Naive thymus-derived CD4-positive, alpha-beta T cell (primary cell): ENCODE data around the gene RBM14. TPM values are rescaled to one million over a fixed set of nuclear protein-coding genes. Genes with fewer than 3 reads are reported as not detected.
"Not testable (repeated sequence)": the region's sequence is repeated elsewhere in the genome, so short reads cannot be mapped to it uniquely, and the experiment has no call there.

Experiments
- ATAC-seq: fragments of 150-1000 bp; cut with Tn5 transposase; 2 replicates; pipeline ENCODE4 v1.10.0; 2021; ENCODE audit warnings: mild to moderate bottlenecking, moderate library complexity
- CTCF ChIA-PET: fragments of 350-600 bp; sonication (Branson Sonifier 250); formaldehyde crosslinking; loops from one replicate; lab custom pipeline; 2021; ENCODE audit warnings: antibody characterized with exemption; lab: Charles Lee
- POLR2A ChIA-PET: fragments of 350-600 bp; sonication (Branson Sonifier 250); formaldehyde crosslinking; loops from one replicate; lab custom pipeline; 2021; ENCODE audit warnings: antibody characterized with exemption, inconsistent platforms; lab: Charles Lee
- DNase-seq, 9 donors: peaks; one replicate each; pipeline versions ENCODE4 v3.0.0 to v3.0.0-alpha.2; 2020 to 2022; ENCODE audit warnings: mixed read lengths in 1 of 9
- H3K27ac ChIP-seq: one replicate; pipeline ENCODE4 v1.7.0; 2013; ENCODE audit warnings: mild to moderate bottlenecking, low read depth, low read length, moderate library complexity
- H3K27me3 ChIP-seq, 2 donors: one replicate each; pipeline ENCODE4 v1.7.0; 2013; ENCODE audit warnings: low read length in 2 of 2, mild to moderate bottlenecking in 2 of 2, moderate library complexity in 2 of 2; ENCODE audit not compliant: control insufficient read depth in 2 of 2, insufficient read depth in 2 of 2
- H3K36me3 ChIP-seq, 3 experiments: 1 replicate in 2 of 3; 2 replicates in 1 of 3; pipeline ENCODE4 v1.7.0; 2013; ENCODE audit warnings: low read length in 3 of 3, mild to moderate bottlenecking in 3 of 3, moderate library complexity in 1 of 3; ENCODE audit not compliant: insufficient read depth in 3 of 3, control insufficient read depth in 2 of 3
- H3K4me1 ChIP-seq, 2 donors: one replicate each; pipeline ENCODE4 v1.7.0; 2013; ENCODE audit warnings: low read length in 2 of 2, mild to moderate bottlenecking in 2 of 2, moderate library complexity in 1 of 2; ENCODE audit not compliant: control insufficient read depth in 2 of 2, insufficient read depth in 2 of 2
- H3K4me3 ChIP-seq: 2 replicates; pipeline ENCODE4 v1.7.0; 2013; ENCODE audit warnings: mild to moderate bottlenecking, low read length
- H3K9me3 ChIP-seq, 3 experiments: 1 replicate in 2 of 3; 2 replicates in 1 of 3; pipeline ENCODE4 v1.7.0; 2013; ENCODE audit warnings: low read length in 3 of 3; ENCODE audit not compliant: control insufficient read depth in 2 of 3
- H3K27ac Mint-ChIP-seq, 9 donors: one replicate each; pipeline ENCODE4 v1.8.0; 2020 to 2022; ENCODE audit warnings: mixed read lengths in 9 of 9, mild to moderate bottlenecking in 8 of 9, moderate library complexity in 5 of 9, inconsistent platforms in 2 of 9
- H3K27me3 Mint-ChIP-seq, 5 donors: one replicate each; pipeline ENCODE4 v1.8.0; 2021 to 2022; ENCODE audit warnings: mixed read lengths in 5 of 5, mild to moderate bottlenecking in 1 of 5
- H3K36me3 Mint-ChIP-seq, 5 donors: one replicate each; pipeline ENCODE4 v1.8.0; 2020 to 2022; ENCODE audit warnings: mixed read lengths in 5 of 5, mild to moderate bottlenecking in 3 of 5, inconsistent platforms in 1 of 5
- H3K4me1 Mint-ChIP-seq, 7 donors: one replicate each; pipeline ENCODE4 v1.8.0; 2020 to 2022; ENCODE audit warnings: mixed read lengths in 7 of 7, mild to moderate bottlenecking in 3 of 7, inconsistent platforms in 1 of 7
- H3K4me3 Mint-ChIP-seq, 10 donors: one replicate each; pipeline ENCODE4 v1.8.0; 2020 to 2022; ENCODE audit warnings: mild to moderate bottlenecking in 10 of 10, mixed read lengths in 10 of 10, moderate library complexity in 6 of 10, inconsistent platforms in 2 of 10
- H3K9me3 Mint-ChIP-seq, 11 donors: one replicate each; pipeline ENCODE4 v1.8.0; 2020 to 2022; ENCODE audit warnings: mixed read lengths in 11 of 11, mild to moderate bottlenecking in 4 of 11, inconsistent platforms in 1 of 11, moderate library complexity in 1 of 11
- intact Hi-C, 2 donors: fragments of 100-400 bp; cut with micrococcal nuclease; formaldehyde crosslinking; loops; one replicate each; pipeline ENCODE4 v1.15.1; 2023
- polyA plus RNA-seq, 2 donors: library from polyadenylated mRNA; unstranded; fragments of 300-500 nt; fragmentation: Illumina TruSeq; gene quantifications; one replicate each; pipeline ENCODE4 v1.2.3, GENCODE V29; 2021
- total RNA-seq, 6 experiments: library from RNA in 5 of 6; stranded (reverse) in 5 of 6; gene quantifications; 1 replicate in 5 of 6; 2 replicates in 1 of 6; pipeline ENCODE4 v1.2.3 and lab custom pipeline; 2021 to 2026

RBM14 gene
- total and polyA plus RNA-seq, 7 experiments from 2014 or later = 76.9 to 543 (median 188) TPM

DNA sequence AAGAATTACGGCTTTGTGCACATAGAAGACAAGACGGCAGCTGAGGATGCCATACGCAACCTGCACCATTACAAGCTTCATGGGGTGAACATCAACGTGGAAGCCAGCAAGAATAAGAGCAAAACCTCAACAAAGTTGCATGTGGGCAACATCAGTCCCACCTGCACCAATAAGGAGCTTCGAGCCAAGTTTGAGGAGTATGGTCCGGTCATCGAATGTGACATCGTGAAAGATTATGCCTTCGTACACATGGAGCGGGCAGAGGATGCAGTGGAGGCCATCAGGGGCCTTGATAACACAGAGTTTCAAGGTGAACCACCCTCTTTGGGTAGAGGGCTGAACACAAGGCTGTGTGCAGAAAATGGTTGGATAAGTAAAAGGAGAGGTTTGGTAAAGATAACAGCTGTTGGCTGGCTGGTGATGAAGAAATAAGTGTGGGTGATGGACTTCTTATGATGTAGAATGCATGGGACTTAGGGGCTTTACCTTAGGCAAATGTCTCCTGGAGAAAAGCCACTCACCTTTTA, 23.4 kb downstream of the RBM14 start:
- H3K4me1 ChIP-seq = peaks cover 54 to 58% of the 10 kb centered on the region in 2 donors
- CTCF ChIA-PET = interaction anchor here (1.0 to 3.8 kb wide), 3 partner anchors 20 to 38 kb away, joined by 3 to 13 read pairs (median 3); partner anchors contain the start of gene RBM4B
- peak overlapping the region; percentile 87 to 98 (median 96) for H3K27ac Mint-ChIP-seq

DNA sequence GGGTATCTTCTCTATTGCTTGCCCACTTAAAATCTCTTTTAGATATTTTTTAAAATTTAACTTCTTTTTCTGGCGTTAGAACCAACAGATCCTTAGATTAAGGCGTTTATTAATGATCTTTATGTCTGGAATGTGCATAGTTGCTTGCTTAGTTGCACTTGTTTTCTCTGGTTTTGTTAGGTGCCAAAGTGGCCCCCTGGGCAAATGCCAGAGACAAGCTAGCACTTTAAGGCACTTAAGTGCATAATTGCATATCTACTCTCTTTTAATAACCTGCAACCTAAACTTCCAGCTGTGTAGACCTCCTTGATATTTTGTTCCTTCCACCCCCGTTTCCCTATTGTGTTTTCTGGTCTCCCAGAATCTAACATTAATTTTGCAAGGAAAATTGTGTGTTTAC, 25.4 kb downstream of the RBM14 start:
- no peaks in the 10 kb centered on the region for H3K9me3 ChIP-seq
- Mint-ChIP-seq H3K9me3 (peaks cover 0 to 7% (median 0%) of the 10 kb centered on the region in 11 donors), H3K27ac (peak overlapping the region in 8 of 9 donors; percentile 32 to 98 (median 83)), H3K27me3 (no peaks in the 10 kb centered on the region), H3K4me3 (peak overlapping the region; percentile 21 to 100 (median 94)), H3K4me1 (peaks cover 73 to 92% (median 88%) of the 10 kb centered on the region in 7 donors), H3K36me3 (peaks cover 33 to 69% (median 66%) of the 10 kb centered on the region in 5 donors)
- H3K4me1 ChIP-seq = peaks cover 63 to 78% of the 10 kb centered on the region in 2 donors
- intact Hi-C loops = no loop called here
- H3K27ac ChIP-seq = peak overlapping the region; percentile 93
- H3K4me3 ChIP-seq = peak overlapping the region; percentile 91
- DNase-seq (no peak), ATAC-seq (no peak)
- ChIA-PET POLR2A (interaction anchor here (2.3 to 18.2 kb wide), 3 partner anchors 20 to 36 kb away, joined by 11 to 376 read pairs (median 54); partner anchors contain the start of genes RBM14 and RBM4B), CTCF (no interaction called here)
- H3K36me3 ChIP-seq = peaks cover 51 to 74% (median 52%) of the 10 kb centered on the region in 3 experiments
- H3K27me3 ChIP-seq = no peaks in the 10 kb centered on the region

More for the DNA sequence above, 23.4 kb downstream of the RBM14 start:
- Histone ChIP-seq H3K36me3 (peaks cover 38 to 55% (median 39%) of the 10 kb centered on the region in 3 experiments), H3K4me3 (peak overlapping the region; percentile 91), H3K27ac (peak overlapping the region; percentile 93)
- H3K36me3 Mint-ChIP-seq = peaks cover 22 to 50% (median 46%) of the 10 kb centered on the region in 5 donors
- not testable (repeated sequence) for ATAC-seq, H3K9me3 Mint-ChIP-seq, H3K27me3 Mint-ChIP-seq, H3K27me3 ChIP-seq, H3K9me3 ChIP-seq, DNase-seq
- H3K4me3 Mint-ChIP-seq = peak overlapping the region; percentile 92 to 100 (median 94)
- intact Hi-C loops = loop anchor here in 1 of 2 donors (2.0 to 5.0 kb wide), 3 partner anchors 13 to 317 kb away; partner anchors contain the start of gene PC
- H3K4me1 Mint-ChIP-seq = peaks cover 53 to 80% (median 74%) of the 10 kb centered on the region in 7 donors
- POLR2A ChIA-PET = interaction anchor here (0.6 to 18.2 kb wide), 12 partner anchors 9 to 130 kb away, joined by 3 to 376 read pairs (median 5); partner anchors contain the start of genes BBS1, CTSF, RBM14 and RBM4B

GRCh38 chr11:66643745-66644437, 27.5 kb downstream of the RBM14 start:
- H3K36me3 ChIP-seq = peaks cover 55 to 86% (median 60%) of the 10 kb centered on the region in 3 experiments
- intact Hi-C loops = loop anchor here in 1 of 2 donors (2.0 kb wide), 1 partner anchor 19 kb away; no protein-coding TSS in a partner anchor
- ATAC-seq = no peak
- H3K27ac ChIP-seq = peak overlapping the region; percentile 5
- DNase-seq = no peak
- peak overlapping the region; percentile 5 for H3K4me3 ChIP-seq
- Mint-ChIP-seq H3K36me3 (peaks cover 37 to 79% (median 76%) of the 10 kb centered on the region in 5 donors), H3K9me3 (peaks cover 0 to 7% (median 0%) of the 10 kb centered on the region in 11 donors), H3K4me3 (peak overlapping the region; percentile 6 to 100 (median 94)), H3K4me1 (peaks cover 79 to 92% (median 91%) of the 10 kb centered on the region in 7 donors), H3K27me3 (no peaks in the 10 kb centered on the region), H3K27ac (peak overlapping the region in 5 of 9 donors; percentile 48 to 98 (median 93))
- H3K27me3 ChIP-seq = no peaks in the 10 kb centered on the region
- POLR2A ChIA-PET = interaction anchor here (1.0 to 18.2 kb wide), 3 partner anchors 10 to 34 kb away, joined by 3 to 376 read pairs (median 11); partner anchors contain the start of genes RBM14 and RBM4B
- H3K9me3 ChIP-seq = no peaks in the 10 kb centered on the region
- peaks cover 56 to 78% of the 10 kb centered on the region in 2 donors for H3K4me1 ChIP-seq
- CTCF ChIA-PET = interaction anchor here (1.1 kb wide), 1 partner anchor 35 kb away, joined by 3 read pairs; no protein-coding TSS in a partner anchor

GRCh38 chr11:66646828-66647227, 30.4 kb downstream of the RBM14 start:
- ATAC-seq = no peak
- Histone ChIP-seq H3K9me3 (no peaks in the 10 kb centered on the region), H3K27me3 (no peaks in the 10 kb centered on the region), H3K4me3 (no peak overlapping the region), H3K27ac (no peak overlapping the region), H3K4me1 (peaks cover 35 to 56% of the 10 kb centered on the region in 2 donors), H3K36me3 (peaks cover 37 to 85% (median 49%) of the 10 kb centered on the region in 3 experiments)
- Mint-ChIP-seq H3K4me1 (peaks cover 60 to 88% (median 81%) of the 10 kb centered on the region in 7 donors), H3K27me3 (no peaks in the 10 kb centered on the region), H3K9me3 (peaks cover 0 to 5% (median 0%) of the 10 kb centered on the region in 11 donors), H3K4me3 (peak overlapping the region in 7 of 10 donors; percentile 20 to 100 (median 65)), H3K27ac (peak overlapping the region in 6 of 9 donors; percentile 20 to 64 (median 48)), H3K36me3 (peaks cover 30 to 66% (median 60%) of the 10 kb centered on the region in 5 donors)
- no peak for DNase-seq
- CTCF ChIA-PET = interaction anchor here (0.9 kb wide), 1 partner anchor 31 kb away, joined by 3 read pairs; the partner anchor contains the start of gene RBM4B
- POLR2A ChIA-PET = interaction anchor here (0.9 to 18.2 kb wide), 4 partner anchors 9 to 55 kb away, joined by 3 to 376 read pairs (median 4); partner anchors contain the start of genes RBM14 and RBM4
- intact Hi-C loops = loop anchor here in 1 of 2 donors (1.0 kb wide), 1 partner anchor 9 kb away; the partner anchor contains the start of gene RBM4

GRCh38 chr11:66649903-66650302, 33.5 kb downstream of the RBM14 start:
- Mint-ChIP-seq H3K4me1 (peaks cover 34 to 73% (median 63%) of the 10 kb centered on the region in 7 donors), H3K9me3 (peaks cover 0 to 2% (median 0%) of the 10 kb centered on the region in 11 donors), H3K36me3 (peaks cover 15 to 50% (median 42%) of the 10 kb centered on the region in 5 donors), H3K27ac (peak overlapping the region in 1 of 9 donors; percentile 76), H3K4me3 (peak overlapping the region in 4 of 10 donors; percentile 5 to 25 (median 14)), H3K27me3 (no peaks in the 10 kb centered on the region)
- POLR2A ChIA-PET = interaction anchor here (1.0 to 3.3 kb wide), 5 partner anchors 11 to 32 kb away, joined by 4 to 19 read pairs (median 4); partner anchors contain the start of gene RBM4
- CTCF ChIA-PET = interaction anchor here (1.3 kb wide), 1 partner anchor 27 kb away, joined by 3 read pairs; the partner anchor contains the start of gene RBM4B
- intact Hi-C loops = no loop called here
- Histone ChIP-seq H3K9me3 (no peaks in the 10 kb centered on the region), H3K27ac (no peak overlapping the region), H3K4me1 (peaks cover 9 to 25% of the 10 kb centered on the region in 2 donors), H3K36me3 (peaks cover 19 to 60% (median 30%) of the 10 kb centered on the region in 3 experiments), H3K4me3 (no peak overlapping the region), H3K27me3 (no peaks in the 10 kb centered on the region)
- ATAC-seq = no peak
- no peak for DNase-seq
